NCI-H128 (cell line): ENCODE data around the gene VCL.
"Not testable (repeated sequence)": the region's sequence is repeated elsewhere in the genome, so short reads cannot be mapped to it uniquely, and the experiment has no call there.

Experiments
- DNase-seq: peaks from one replicate; lab custom pipeline; 2025; ENCODE audit not compliant: unreplicated experiment; lab: John Stamatoyannopoulos, UW

VCL gene

DNA sequence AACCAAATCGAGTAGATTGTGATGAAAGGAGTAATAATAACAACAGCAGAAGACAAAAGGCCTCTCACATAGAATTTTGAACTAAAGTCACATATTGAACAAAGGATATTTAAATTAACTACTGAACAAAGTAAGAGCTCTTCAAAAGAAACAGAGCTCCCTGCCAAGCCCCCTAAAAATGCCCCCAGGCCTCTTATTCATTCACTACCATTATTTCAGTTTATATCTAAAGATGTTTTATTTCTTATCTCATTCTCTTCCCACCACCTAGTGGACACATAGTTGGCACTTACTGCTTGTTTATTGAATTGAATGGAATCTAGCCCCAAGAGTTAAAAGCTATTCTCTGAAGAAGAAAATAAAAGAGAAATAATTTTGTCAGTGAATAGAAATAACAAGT lies 37.4 kb downstream of the VCL start:
- no peak for DNase-seq

DNA sequence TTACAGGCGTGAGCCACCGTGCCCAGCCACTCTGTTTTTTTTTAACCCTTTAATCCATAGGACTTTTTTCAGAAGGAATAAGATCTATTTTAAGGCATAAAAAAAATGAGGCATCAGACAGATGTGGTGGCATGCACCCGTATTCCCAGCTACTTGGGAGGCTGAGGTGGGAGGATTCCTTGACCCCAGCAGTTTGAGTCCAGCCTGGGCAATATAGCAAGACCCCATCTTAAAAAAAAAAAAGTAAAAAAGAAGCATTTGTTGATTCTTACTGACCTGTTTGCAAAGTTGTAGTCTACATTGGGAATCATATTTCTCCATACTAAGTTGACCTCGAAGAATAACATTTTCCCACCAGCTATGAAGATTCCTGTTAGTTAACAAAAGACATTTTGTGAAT lies 38.6 kb downstream of the VCL start:
- no peak for DNase-seq

DNA sequence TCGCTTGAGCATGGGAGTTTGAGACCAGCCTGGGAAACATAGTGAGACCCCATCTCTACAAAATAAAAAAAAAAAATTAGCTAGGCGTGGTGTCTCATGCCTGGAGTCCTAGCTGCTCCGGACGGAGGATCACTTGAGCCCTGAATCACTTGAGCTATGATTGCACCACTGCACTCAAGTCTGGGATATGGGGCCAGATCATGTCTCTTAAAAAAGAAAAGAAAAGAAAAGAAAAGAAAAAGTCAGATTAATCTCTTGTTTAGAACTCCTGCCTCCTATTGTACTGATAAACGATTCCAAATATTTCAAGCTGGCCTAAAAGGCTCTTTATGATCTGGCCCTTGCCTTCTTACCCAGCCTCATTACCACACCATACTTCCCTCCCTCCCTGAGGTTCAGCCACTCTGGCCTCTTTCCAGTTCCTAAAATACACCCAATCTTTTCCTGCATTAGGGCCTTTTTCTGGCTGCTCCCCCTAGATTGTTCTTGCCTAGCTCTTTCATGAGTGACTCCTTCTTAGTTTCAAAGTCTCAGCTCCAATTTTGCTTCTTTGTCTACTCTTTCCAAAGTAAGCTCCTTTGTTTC lies 41.7 kb downstream of the VCL start:
- DNase-seq: no peak

DNA sequence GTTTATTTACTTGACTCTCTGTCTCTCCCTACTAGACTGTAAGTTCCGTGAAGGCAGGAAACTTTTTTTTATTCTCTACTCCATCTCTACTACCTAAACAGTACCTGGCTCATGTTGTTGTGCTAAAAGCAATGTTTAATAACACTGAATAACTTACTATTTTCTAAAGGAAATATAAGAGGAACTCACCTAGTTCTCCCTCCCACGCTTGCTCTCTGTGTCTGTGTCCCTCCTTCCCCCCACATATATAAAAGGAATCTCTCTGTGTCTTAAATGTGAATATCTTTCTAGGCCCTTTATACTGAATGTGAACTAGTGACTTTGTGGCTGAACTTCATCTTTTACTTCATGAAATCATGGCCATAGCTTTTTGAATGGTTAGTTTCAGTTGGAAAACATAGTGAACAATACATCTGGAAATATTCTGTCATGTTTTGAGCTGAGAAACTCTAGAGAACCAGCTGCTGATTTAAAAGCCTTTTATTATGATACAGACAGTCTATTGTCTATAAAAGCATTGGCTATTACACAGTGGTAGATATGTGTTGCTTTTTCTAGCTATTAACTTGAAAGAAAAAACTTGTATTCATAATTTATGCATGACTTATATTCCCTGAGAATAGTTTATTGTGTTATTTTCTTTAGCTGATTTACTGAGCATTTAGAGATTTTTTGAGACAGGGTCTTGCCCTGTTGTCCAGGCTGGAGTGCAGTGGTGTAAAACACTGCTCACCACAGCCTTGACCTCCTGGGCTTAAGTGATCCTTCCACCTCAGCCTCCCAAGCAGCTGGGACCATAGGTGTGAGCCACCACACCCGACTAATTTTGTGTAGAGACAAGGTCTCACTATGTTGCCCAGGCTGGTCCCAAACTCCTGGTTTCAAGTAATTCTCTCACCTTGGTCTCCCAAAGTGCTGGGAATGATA lies 42.5 kb downstream of the VCL start:
- no peak for DNase-seq

DNA sequence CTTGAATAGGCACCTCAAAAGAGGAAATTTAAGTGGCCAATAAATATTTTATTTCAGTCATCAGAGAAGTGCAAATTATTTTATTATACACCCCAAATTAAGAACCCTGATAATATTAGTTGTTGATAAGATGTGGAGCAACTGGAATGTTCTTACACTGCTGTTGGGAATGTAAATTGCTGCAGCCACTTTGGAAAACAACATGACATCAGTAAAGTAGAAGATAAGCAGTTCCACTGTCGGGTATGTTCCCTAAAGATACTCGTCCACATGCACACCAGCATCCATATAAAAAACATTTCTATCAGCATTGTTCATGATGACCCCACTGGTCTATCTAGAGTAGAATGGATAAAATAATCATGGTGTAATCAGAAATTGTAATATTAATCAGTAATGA lies 46.5 kb downstream of the VCL start:
- DNase-seq: no peak

DNA sequence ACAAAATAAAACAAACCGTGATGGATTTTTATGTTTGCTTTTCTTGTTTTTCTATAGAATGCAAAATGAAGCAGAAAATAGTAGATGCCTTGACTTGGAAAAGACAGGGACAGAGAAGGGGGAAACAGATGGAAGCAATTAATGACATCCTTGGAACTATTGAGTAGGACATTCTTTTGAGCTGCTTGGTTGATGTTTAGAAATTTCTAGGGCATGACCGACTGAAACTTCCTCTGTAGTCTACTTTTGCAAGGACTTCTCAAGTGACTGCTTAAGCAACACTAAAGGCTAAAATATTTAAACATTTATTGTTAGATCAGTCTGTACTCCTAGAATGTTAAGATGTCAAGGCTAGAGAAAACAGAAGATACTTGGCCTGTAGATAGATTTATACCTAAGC lies 49.4 kb downstream of the VCL start:
- no peak for DNase-seq

DNA sequence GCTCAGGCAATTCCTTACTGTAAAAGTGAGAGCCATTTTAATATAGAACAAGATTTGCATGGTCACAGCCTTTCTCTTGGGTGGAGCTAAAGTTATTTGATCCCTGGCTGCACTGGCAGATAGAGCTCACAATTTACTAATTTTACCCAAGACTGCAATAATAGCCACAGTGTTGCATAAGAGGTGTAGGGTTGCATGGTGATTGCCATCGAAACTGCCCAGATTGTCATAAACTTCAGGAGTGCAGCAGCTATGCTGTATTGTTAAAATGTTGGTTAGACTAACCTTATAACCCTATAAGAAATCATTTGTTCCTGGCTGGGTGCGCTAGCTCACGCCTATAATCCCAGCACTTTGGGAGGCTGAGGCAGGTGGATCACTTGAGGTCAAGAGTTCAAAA lies 50.0 kb downstream of the VCL start:
- no peak for DNase-seq

DNA sequence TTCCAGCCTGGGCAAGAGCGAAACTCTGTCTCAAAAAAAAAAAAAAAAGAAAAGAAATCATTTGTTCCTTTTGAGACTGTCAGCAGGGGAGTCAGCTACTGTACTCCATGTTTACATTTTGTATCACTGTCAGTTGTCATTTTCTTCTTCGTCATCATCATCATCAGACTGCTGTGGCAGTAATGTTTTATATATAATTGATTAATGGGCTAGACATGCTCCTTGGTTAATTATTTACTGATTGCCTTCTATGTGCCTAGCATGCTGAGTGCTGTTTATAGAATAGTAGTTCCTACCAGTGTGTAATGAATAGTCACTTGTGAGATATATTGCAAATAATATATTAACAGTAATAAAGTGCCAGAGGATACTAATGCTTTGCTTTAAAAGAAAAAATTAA lies 50.5 kb downstream of the VCL start:
- DNase-seq: no peak

DNA sequence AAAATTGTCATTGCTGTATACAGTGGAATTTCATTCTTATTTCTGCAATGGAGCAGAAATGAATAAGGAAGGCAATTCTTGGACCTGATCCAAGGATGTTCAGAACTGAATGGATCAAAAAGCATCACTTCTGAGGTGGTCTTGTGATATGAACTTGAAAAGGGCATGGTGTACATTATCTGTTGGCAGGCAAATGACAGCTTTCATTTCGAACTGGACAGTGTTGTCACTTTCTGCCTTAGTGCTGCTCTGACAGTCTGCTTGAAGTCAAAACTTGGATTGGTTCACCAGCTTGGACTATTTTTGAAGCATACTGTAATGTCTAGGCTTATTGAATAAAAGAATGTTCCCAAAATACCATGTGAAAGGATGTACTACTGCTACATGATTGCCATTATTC lies 52.0 kb downstream of the VCL start:
- no peak for DNase-seq

DNA sequence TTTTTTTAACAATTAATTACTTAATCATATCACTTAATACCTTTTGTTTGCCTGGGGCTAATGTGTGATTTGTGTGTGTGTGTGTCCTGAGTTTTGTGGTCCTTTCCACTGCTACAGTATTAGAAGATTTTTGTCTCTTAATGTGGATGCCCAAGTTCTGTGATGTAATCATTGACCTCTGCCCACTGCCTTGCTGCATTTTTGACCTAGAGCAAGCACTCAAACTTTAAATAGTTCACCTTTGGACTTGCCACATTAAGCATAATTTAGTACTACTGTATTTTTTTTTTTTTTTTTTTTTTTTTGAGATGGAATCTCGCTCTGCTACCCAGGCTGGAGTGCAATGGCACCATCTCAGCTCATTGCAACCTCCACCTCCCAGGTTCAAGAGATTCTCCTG lies 52.7 kb downstream of the VCL start:
- no peak for DNase-seq

DNA sequence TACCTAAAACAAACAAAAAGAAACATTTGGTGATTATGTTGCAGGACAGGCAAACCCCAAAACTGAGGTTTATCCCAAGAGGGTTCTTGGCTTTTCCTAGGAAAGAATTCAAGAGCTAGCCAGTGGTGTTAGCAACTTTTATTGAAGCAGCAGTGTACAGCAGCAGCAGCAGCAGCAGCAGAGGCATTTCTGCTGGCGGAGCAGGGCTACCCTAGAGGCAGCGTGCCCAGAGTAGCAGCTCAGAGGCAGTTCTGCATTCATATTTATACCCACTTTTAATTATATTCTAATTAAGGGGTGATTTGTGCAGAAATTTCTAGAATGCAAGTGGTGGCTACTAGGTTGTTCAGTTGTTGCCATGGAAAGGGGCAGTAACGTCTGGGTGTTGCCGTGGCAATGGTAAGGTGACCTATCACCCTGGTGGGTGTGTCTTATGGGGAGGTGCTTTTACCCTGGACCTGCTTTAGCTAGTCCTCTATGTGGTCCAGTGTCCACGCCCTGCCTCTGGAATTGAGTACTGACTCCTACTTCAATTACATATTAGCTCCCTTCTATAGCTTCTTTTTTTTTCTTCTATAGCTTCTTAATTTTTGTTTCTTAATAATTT lies 53.9 kb downstream of the VCL start:
- DNase-seq: no peak

DNA sequence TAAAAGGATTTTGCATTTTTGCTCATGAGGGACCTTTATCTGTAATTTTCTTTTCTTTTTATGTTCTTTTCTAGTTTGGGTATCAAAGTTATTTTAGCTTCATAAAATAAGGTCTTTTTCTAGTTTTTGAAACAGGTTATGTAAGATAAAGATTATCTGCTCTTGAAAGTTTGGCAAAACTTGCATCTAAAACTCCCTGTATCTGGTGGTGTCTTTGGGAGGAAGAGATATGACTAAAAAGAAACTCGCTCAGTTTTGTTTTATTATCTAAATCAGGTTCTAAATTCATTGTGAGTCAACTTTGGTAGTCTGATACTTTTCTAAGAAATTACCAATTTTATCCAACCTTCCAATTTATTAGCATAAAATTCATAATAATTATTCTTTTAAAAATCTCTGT lies 55.1 kb downstream of the VCL start:
- DNase-seq: no peak

DNA sequence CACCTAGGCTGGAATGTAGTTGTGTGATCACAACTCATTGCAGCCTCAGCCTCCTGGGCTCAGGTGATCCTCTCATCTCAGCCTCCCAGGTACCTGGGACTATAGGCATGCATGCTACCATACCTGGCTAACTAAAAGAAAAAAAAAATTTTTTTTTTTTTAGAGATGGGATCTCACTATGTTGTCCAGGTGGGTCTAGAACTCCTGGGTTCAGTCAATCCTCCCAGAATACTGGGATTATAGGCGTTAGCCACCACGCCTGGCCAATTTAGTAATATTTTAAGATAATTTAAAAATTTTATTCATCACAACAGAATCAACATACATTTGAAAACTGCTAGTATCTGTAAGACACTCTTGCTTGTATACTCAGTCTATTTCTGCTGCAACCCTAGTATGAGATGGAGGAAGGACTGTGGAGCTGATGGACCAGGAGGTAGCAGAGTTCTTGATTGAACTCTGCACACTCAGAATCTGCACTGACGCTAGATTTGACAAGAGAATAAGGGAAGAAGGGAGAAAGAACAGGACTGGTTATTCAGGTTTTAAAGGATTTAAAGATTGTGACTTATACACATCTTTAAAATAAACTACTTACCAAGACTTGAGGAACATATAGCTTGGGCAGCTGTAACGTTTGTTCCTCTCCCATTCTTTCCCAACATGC lies 57.6 kb downstream of the VCL start:
- DNase-seq: no peak

DNA sequence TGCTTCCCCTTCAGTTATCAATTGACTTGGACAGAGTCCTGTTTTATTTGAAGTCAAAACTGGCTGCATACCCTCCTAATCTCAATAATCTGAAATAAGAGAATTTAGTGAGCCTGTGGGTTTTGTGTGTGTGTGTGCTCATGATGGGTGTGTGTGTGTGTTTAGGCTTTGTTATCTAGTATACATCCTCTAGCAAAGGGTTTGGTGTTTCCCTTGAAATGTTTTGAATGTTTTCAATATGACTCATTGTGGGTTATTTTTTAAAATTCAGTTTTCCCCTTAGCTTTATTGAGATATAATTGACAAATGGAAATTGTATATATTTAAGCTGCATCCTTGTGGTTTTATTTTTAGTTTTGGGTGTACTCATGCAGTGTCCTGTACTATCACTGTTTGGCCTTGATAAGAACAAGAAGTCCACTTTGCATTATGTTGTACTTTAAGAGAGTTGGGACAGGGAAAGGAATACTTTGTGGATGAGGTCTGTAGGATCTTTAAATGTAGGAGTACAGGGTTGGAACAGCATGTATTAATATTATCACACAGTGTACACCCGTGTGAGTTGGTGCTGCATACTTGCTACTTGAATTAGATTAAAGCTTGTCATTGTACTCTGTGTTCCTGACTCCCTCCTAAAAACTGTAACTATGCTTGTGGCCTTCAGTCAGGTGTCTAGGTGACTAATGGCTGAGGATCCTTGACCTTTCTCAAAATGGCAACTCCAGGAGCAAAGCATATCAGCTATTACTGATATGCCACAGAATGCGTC lies 58.3 kb downstream of the VCL start:
- no peak for DNase-seq

DNA sequence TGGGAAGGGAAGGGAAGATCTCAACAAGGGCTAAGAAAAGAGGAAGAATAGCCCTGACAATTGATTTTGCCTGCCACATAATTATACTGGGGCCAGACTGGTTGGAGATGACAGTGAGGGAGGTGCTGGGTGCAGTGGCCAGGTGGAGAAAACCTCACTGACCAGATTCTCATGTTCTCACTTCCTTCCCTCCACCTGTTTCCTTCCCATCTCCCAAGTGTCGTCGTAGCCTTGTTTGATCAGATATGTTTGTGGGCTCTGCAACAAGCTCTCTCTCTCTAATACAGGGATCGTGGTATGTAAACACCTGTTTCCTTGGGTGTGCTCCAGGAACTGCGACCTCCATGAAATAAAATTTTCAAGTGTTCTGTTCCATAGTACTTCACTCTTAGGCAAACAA lies 60.2 kb downstream of the VCL start:
- no peak for DNase-seq

DNA sequence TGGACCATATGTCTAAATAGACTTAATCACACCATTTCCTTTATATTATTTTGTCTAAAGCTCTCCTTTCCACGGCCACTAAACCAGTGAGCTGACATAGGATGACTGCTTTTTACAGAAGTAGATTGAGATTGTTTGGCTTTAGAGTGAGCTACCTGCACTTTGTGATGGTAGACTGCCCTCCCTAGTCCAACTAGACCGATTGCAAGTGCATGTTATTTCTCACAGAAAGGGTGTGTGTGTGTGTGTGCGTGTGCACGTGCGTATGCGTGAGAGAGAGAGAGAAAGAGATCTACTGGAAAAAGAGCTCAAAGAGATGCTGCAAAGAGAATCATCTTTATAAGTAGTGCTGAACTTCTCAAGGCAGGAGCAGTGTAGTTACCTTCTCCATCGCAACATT lies 60.7 kb downstream of the VCL start:
- no peak for DNase-seq

DNA sequence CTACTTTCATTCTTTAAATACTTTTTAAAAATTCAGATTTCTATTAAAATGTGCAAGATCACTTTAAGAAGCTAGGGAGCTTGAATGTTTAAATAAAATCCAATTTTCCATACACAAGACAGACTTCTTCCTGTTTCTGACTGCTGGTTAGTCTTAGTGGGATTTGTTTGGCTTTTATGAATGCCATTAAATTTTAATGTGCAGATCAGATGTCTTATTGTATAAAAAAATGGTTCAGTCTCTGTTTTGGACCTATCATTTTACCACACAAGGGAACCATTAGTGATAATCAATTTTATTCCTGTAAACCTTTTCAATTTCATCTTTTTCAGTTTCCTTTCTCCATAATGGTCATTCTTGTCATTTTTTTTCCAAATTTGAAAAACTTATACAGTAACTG lies 63.2 kb downstream of the VCL start:
- no peak for DNase-seq

DNA sequence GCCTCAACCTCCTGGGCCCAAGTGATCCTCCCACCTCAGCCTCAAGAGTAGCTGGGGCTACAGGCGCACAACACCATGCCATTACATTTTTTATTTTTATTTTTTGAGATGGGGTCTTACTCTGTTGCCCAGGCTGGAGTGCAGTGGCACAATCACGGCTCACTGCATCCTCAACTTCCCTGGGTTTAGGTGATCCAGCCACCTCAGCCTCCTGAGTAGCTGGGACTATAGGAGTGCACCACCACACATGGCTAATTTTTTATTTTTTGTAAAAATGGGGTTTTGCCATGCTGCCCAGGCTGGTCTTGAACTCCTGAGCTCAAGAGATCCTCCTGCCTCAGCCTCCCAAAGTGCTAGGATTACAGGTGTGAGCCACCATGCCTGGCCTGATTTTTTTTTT lies 64.1 kb downstream of the VCL start:
- not testable (repeated sequence) for DNase-seq

DNA sequence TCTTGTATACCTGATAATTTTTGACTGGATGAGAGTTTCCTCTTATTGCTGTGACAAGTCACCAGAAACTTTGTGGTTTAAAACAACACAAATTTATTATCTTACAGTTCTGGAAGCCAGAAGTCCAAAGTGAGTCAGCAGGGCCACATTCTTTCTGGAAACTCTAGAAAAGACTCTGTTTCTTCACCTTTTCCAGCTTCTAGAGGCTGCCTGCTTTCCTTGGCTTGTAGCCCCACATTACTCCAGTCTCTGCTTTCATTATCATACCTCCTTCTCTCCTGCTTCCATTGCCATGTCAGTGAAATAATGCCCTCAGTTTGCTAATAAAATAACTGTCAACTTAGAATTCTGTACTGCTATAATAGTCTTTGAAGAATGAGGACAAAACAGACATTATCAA lies 65.3 kb downstream of the VCL start:
- no peak for DNase-seq

DNA sequence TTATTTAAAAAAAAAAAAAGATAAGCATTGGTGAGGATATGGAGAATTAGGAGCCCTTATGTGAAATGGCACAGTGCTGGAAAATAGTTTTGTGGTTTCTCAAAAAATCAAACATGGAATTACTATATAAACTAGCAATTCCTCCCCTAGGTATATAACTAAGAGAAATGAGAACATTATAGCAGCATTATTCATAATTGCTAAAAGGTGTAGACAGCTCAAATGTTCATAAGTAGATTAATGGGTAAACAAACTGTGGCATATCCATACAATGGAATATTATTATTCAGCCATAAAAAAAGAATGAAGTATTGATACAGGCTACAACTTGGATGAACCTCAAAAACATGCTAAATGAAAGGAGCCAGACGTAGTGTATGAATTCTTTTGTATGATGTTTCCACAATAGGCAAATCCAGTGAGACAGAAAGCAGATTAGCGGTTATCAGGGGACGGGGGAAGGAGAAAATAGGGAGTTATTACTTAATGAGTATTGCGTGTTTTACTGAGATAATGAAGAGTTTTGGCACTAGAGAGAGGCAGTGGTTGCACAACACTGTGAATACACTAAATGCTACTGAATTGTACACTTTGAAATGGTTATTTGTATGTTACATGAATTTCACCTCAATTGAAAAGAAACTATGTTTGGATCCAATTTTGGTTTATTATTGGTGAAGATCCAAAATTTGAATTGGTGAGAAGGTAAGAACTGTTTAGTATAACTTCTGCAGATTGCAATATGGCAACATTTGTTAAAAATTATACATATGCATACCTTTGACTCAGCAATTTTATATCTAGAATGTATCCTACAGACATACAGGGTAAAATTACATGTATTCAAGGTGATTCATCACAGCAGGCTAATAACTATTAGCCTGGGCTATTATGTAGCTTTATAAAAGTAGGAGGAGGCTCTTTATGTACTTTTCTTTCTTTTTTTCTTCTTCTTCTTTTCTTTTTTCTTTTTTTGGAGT lies 69.7 kb downstream of the VCL start:
- no peak for DNase-seq
